Heart left ventricle (tissue), 13 donors: ENCODE results near the gene TENT5C.

Experiments
- CTCF ChIP-seq, 12 donors: fragments of 200-600 bp; sonication (generic) in 4 of 12; IDR thresholded peaks; one replicate each; pipeline versions ENCODE4 v1.5.0 to v1.8.0; 2018 to 2022; ENCODE audit warnings: antibody characterized with exemption in 12 of 12, mild to moderate bottlenecking in 5 of 12
- POLR2A ChIP-seq, 2 donors: fragments of 450-650 bp; IDR thresholded peaks; one replicate each; pipeline ENCODE4 v1.6.1; 2017; ENCODE audit warnings: antibody characterized with exemption in 2 of 2, mild to moderate bottlenecking in 2 of 2, moderate library complexity in 2 of 2
- donor health status: ischemic (EF 13 %, LVEDD 7.1; RV severe dilation, severe dysfunction).
- donor health status: DM: no; HTN: yes; CAD: no.
- donor health status: DM: no; HTN: no; CAD: no.
- donor health status: ischemic (EF 25% LVEDD 6.9; RV normal size, moderate dysfunction).
- donor health status: ischemic (EF 25% LVEDD 5.7; RV mildly dilated, moderate dysfunction).
- donor health status: ischemic (EF 35%, LVEDD 5.7; RV mildly dilated, moderate dysfunction).
- donor health status: nonischemic (EF 11% LVEDD 7.7; RV severe dilation, severe dysfunction).
- donor health status: DM: yes; HTN: yes; CAD: no.
- donor health status: PGD.
- donor health status: ischemic (EF 29% LVEDD 5.4; RV normal size, mild dysfunction).
- donor health status: nonischemic (EF 23%, LVEDD 6.1; RV moderate dilation, normal function).

GRCh38 chr1:117584181-117584580 is 21.7 kb upstream of the TENT5C start:
- TF ChIP-seq CTCF (IDR thresholded peaks at IDR 0.05) = no peak
- no peak for TF ChIP-seq POLR2A (IDR thresholded peaks at IDR 0.05)
